Ovary (tissue), 3 donors: Measurements from ENCODE around the gene DCTN1.

Experiments used
- CTCF ChIP-seq, 3 donors: fragments of 450-650 bp in 2 of 3; fragments of 200-600 bp in 1 of 3; IDR thresholded peaks; one replicate each; pipeline versions ENCODE4 v1.5.1 to v1.8.0; 2016 to 2022; ENCODE audit warnings: antibody characterized with exemption in 3 of 3, mild to moderate bottlenecking in 1 of 3
- POLR2A ChIP-seq: fragments of 450-650 bp; IDR thresholded peaks from one replicate; pipeline ENCODE4 v1.6.1; 2017; ENCODE audit warnings: antibody characterized with exemption, mild to moderate bottlenecking, moderate library complexity
- donor health status: DM: no; HTN: no; CAD: no.

DNA sequence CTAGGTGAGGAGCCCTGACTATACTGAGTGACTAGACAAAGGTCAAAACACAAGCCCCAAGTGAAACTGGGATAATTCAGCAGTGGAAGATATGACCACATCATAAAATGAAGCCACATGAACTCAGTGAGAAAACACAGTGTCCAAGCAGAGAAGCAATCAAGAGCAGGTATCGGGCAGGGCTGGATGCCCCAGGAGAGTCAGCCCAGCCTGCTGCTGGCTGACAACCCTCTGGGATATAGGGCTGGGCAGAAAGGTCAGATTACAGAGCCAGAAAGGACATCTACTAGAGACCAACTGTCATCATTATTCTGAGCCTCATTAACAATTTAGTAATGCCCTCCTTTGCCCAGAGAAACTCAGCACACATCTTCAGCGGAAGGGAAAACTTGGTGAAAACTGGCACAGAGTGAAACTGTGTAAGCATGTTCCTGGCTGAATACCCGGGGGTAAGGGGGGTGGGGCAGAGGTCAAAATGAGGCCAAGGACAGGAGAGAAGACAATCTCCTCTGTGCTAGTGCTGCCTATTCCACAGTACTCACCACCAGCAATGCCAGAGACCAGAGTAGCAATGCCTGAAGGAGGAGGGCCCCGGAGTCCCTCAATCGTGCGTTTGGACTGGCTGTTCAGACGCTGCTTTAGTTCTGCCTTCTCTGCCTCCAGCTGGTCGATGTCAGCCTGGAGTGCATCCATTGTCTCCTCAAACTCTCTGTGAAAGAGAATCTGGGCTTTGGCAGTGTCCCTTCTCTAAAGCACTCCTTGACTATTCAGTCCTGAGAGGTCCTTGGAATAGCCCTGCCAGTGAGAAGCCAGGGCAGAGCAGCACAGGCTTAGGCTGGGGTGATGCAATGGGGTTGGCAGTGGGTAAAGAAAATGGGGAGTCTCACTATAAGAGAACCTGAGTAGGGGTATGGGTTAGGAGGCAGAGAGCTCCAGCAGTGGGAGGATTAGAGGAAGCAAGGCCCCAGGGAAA, 15.3 kb downstream of the DCTN1 start:
- TF ChIP-seq CTCF (IDR thresholded peaks at IDR 0.05) (no peak), POLR2A (no peak)
